Body of pancreas (tissue), 4 donors: ENCODE results near the gene CDH11.

Experiments used
- POLR2A ChIP-seq, 3 donors: fragments of 450-650 bp; IDR thresholded peaks; one replicate each; pipeline ENCODE4 v1.6.1; 2016; ENCODE audit warnings: antibody characterized with exemption in 3 of 3, mild to moderate bottlenecking in 2 of 3
- TF ChIP-seq, protein P1 (sequence below), 7 experiments: fragments of 450-650 bp in 4 of 7; fragments of 200-600 bp in 3 of 7; sonication (generic) in 3 of 7; IDR thresholded peaks; one replicate each; pipeline ENCODE4 v1.5.1; 2016 to 2019; ENCODE audit warnings: antibody characterized with exemption in 7 of 7

DNA sequence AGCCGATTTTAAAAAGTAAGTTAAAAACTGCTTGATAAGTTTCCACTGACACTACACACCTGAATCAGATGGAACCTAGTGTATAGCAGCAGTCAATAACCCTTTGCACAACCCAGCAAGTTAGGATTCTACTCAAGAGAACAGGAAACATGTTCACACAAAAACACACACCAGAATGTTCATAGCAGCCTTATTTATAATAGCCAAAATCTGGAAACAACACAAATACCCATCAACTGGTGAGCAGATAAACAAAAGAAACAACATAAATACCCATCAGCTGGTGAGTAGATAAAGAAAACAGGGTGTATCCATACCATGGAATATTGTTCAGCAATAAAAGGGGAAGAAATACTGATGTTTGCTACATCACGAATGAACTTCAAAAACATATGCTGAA is 2.7 kb upstream of the CDH11 start:
- TF ChIP-seq, protein P1, sequence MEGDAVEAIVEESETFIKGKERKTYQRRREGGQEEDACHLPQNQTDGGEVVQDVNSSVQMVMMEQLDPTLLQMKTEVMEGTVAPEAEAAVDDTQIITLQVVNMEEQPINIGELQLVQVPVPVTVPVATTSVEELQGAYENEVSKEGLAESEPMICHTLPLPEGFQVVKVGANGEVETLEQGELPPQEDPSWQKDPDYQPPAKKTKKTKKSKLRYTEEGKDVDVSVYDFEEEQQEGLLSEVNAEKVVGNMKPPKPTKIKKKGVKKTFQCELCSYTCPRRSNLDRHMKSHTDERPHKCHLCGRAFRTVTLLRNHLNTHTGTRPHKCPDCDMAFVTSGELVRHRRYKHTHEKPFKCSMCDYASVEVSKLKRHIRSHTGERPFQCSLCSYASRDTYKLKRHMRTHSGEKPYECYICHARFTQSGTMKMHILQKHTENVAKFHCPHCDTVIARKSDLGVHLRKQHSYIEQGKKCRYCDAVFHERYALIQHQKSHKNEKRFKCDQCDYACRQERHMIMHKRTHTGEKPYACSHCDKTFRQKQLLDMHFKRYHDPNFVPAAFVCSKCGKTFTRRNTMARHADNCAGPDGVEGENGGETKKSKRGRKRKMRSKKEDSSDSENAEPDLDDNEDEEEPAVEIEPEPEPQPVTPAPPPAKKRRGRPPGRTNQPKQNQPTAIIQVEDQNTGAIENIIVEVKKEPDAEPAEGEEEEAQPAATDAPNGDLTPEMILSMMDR (IDR thresholded peaks at IDR 0.05): no peak
- TF ChIP-seq POLR2A (IDR thresholded peaks at IDR 0.05): no peak
